ENCODE data around the gene SNRPD1. TPM values are rescaled to one million over a fixed set of nuclear protein-coding genes. Genes with fewer than 3 reads are reported as not detected.

Gene SNRPD1
- total and polyA plus RNA-seq, 2 of the 8 experiments (the other 6 are each of a cell fraction or from before 2014, with no cell fraction given) = 59.6 to 180 TPM

DNA sequence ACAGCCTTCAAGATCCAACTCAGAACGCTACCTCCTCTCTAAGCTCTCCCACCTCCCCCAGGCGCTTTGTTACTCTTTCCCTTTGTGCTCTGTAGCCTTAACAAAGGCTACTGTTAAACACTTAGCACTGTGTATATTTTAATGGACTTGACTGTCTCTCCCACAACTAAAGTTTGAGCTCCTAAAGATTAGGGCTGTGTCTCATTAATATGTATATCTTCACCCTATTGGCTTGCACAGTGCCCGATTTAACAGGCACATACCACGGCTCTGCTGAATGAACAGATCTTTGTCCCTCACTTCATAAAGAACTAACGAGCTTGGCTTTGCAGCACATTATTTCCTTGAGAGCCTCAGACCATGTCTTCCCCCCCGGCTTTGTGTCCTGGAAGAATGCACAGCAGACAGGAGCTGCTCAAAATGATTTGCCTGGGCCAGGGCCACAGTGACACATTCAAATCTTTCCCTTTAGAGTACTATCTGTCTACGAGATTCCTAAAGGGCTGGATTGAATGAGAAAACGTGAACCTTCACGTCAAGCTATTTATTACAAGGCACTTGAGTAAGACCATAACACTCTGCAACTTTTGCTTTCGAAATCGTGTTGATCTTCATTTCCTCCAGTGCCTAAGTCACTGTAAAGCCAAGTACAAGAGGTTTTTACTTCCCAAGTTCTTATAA is 70.4 kb downstream of the SNRPD1 start:
- H4K91ac ChIP-seq (replicated peaks; ENCODE audit: insufficient read length, low read length) = no peak overlapping the region
- H3K56ac ChIP-seq (replicated peaks; ENCODE audit: insufficient read length, low read depth, low read length) = no peak overlapping the region
- no peak for TF ChIP-seq RXRA (IDR thresholded peaks at IDR 0.05; ENCODE audit: insufficient read depth, low read depth, low read length)
- TF ChIP-seq RAD21 (IDR thresholded peaks at IDR 0.05 in 1 of 2, conservative IDR thresholded peaks at IDR 0.05 in 1 of 2; ENCODE audit: low read depth in 2 of 2, low read length in 2 of 2) = no peak
- TF ChIP-seq GTF2F1 (IDR thresholded peaks at IDR 0.05; ENCODE audit: borderline replicate concordance, low read depth, low read length) = no peak
- TF ChIP-seq RNF2 (IDR thresholded peaks at IDR 0.05; ENCODE audit: borderline replicate concordance, low read depth, low read length, missing control alignments, poor library complexity, severe bottlenecking) = no peak
- TF ChIP-seq USF2 (IDR thresholded peaks at IDR 0.05; ENCODE audit: low read length) = no peak
- TF ChIP-seq, protein P1, sequence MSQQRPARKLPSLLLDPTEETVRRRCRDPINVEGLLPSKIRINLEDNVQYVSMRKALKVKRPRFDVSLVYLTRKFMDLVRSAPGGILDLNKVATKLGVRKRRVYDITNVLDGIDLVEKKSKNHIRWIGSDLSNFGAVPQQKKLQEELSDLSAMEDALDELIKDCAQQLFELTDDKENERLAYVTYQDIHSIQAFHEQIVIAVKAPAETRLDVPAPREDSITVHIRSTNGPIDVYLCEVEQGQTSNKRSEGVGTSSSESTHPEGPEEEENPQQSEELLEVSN (IDR thresholded peaks at IDR 0.05) = no peak
- no peak for TF ChIP-seq SP1 (IDR thresholded peaks at IDR 0.05; ENCODE audit: low read depth, low read length)
- TF ChIP-seq NRF1 (IDR thresholded peaks at IDR 0.05; ENCODE audit: low read depth, low read length) = no peak
- H2BK5ac ChIP-seq (ENCODE audit: low read depth, low read length) = no peak overlapping the region
- no peak overlapping the region for H3K23ac ChIP-seq (ENCODE audit: insufficient read length)
- no peak overlapping the region for H2AFZ ChIP-seq (ENCODE audit: low read length)
- H2BK12ac ChIP-seq (ENCODE audit: low read depth, low read length) = no peak overlapping the region
- H3K79me2 ChIP-seq (ENCODE audit: control insufficient read depth in 1 of 2, insufficient read depth in 2 of 2, low read length in 2 of 2) = no peaks in the 10 kb centered on the region
- H3K9ac ChIP-seq (replicated peaks in 1 of 4; ENCODE audit: extremely low read depth in 1 of 4, low read depth in 3 of 4, low read length in 3 of 4) = no peak overlapping the region
- POLR2A ChIA-PET (ENCODE audit: partially characterized antibody) = interaction anchor here (0.8 to 1.1 kb wide), 4 partner anchors 12 to 21 kb away, joined by 3 read pairs; no protein-coding TSS in a partner anchor
- no peak overlapping the region for H3K18ac ChIP-seq (ENCODE audit: extremely low read depth, low read length)
- no peak overlapping the region for H2AK5ac ChIP-seq (ENCODE audit: low read depth, low read length)
- H3K9me3 ChIP-seq (ENCODE audit: insufficient read depth in 2 of 2, low read depth in 1 of 2, low read length in 1 of 2) = no peaks in the 10 kb centered on the region
- no peaks in the 10 kb centered on the region for H3K23me2 ChIP-seq (ENCODE audit: low read depth, low read length)
- FAIRE-seq (no peak), DNase-seq (ENCODE audit: low read depth in 1 of 2, low spot score in 2 of 2) (no peak)
- H3K79me1 ChIP-seq (ENCODE audit: low read depth, low read length) = no peaks in the 10 kb centered on the region
- H2BK20ac ChIP-seq (ENCODE audit: low read length) = 0 out of 2 replicates have a peak overlapping the region, but pooled peaks have one; percentile 52
- peaks cover 0 to 4% (median 2%) of the 10 kb centered on the region in 4 experiments; a peak in 2 of 7 replicates for H3K4me1 ChIP-seq (replicated peaks in 1 of 4; ENCODE audit: control insufficient read depth in 3 of 4, insufficient read depth in 4 of 4, low read length in 3 of 4)
- no peak overlapping the region for H3K4ac ChIP-seq (replicated peaks; ENCODE audit: insufficient read length, low read depth, low read length)
- no peak overlapping the region for H2BK120ac ChIP-seq (replicated peaks; ENCODE audit: low read depth, low read length)
- no peak overlapping the region for H4K5ac ChIP-seq (ENCODE audit: insufficient read length, low read depth, low read length)
- H4K20me1 ChIP-seq (replicated peaks in 1 of 2; ENCODE audit: control insufficient read depth in 1 of 2, insufficient read depth in 2 of 2, low read length in 2 of 2) = peaks cover 0 to 2% of the 10 kb centered on the region in 2 experiments
- no peak overlapping the region for H4K8ac ChIP-seq (ENCODE audit: extremely low read depth, insufficient read depth, low read length)
- H3K27ac ChIP-seq (ENCODE audit: low read depth, low read length) = no peak overlapping the region
- no peaks in the 10 kb centered on the region for H3K36me3 ChIP-seq (ENCODE audit: control insufficient read depth in 2 of 4, insufficient read depth in 4 of 4, low read length in 3 of 4)
- H3K4me3 ChIP-seq (ENCODE audit: extremely low read depth in 1 of 4, insufficient read depth in 2 of 4, low read depth in 3 of 4, low read length in 4 of 4) = no peak overlapping the region
- no peak overlapping the region for H2BK15ac ChIP-seq (ENCODE audit: low read length)
- 77% methylated on average over 11 of the region's 11 CpGs; no CpG with 5 or more reads in 1 of the 2 experiments for WGBS, 2 experiments (ENCODE audit: extremely low coverage in 1 of 2, insufficient coverage in 1 of 2, insufficient read length in 1 of 2, insufficient replicate concordance in 2 of 2, low coverage in 1 of 2, low lambda C conversion rate in 2 of 2, missing lambda C conversion rate in 1 of 2)
- peak overlapping the region in 1 of 2 experiments; percentile 52; a peak in 2 of 4 replicates for H3K4me2 ChIP-seq (ENCODE audit: insufficient read depth in 1 of 2, low read depth in 2 of 2, low read length in 2 of 2)
- CTCF ChIA-PET (ENCODE audit: partially characterized antibody) = interaction anchor here (1.0 to 3.1 kb wide), 4 partner anchors 11 to 29 kb away, joined by 3 to 8 read pairs (median 3); no protein-coding TSS in a partner anchor
- H3K27me3 ChIP-seq (replicated peaks in 1 of 4; ENCODE audit: control insufficient read depth in 3 of 4, extremely low read depth in 1 of 4, insufficient read depth in 3 of 4, low read length in 3 of 4) = no peaks in the 10 kb centered on the region
- H3K14ac ChIP-seq (ENCODE audit: insufficient read length) = no peak overlapping the region

Data from H1 (cell line).